GM19463 (cell line): ENCODE data around the gene SPA17.

Source experiments
- ATAC-seq: cut with Tn5 transposase; IDR thresholded peaks from one replicate; pipeline ENCODE4 v1.9.1; 2021; ENCODE audit warnings: mild to moderate bottlenecking, moderate library complexity; ENCODE audit not compliant: unreplicated experiment

SPA17 gene

GRCh38 chr11:124661553-124661952, 12.2 kb upstream of the SPA17 start:
- ATAC-seq, result no peak

- ATAC-seq, result no peak
Observed at GRCh38 chr11:124662106-124662505, 11.6 kb upstream of the SPA17 start.

- no peak for ATAC-seq
Observed at GRCh38 chr11:124663861-124664260, 9.8 kb upstream of the SPA17 start.

GRCh38 chr11:124667601-124668000, 6.1 kb upstream of the SPA17 start:
- ATAC-seq, result no peak

DNA sequence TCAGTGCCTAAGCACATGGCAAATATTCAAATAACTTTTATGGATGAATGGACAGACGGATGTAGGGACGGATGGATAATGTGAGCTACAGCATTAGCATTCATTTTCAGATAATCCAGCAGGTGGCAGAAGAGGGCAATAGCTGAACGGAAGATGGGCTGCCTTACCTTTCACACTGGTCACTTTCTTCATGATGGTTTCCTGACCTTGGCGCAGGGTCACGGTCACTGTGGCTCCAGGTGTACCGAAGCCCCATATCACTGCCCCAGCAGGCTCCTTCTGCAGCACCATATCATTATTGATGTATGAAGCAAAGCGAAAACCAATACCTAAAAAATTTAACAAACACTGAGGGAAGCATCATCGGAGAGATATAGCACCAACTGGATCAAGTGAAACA, 4.5 kb upstream of the SPA17 start:
- ATAC-seq, result peak; percentile 37

- ATAC-seq, result no peak
Observed at GRCh38 chr11:124670732-124671131, 3.0 kb upstream of the SPA17 start.

DNA sequence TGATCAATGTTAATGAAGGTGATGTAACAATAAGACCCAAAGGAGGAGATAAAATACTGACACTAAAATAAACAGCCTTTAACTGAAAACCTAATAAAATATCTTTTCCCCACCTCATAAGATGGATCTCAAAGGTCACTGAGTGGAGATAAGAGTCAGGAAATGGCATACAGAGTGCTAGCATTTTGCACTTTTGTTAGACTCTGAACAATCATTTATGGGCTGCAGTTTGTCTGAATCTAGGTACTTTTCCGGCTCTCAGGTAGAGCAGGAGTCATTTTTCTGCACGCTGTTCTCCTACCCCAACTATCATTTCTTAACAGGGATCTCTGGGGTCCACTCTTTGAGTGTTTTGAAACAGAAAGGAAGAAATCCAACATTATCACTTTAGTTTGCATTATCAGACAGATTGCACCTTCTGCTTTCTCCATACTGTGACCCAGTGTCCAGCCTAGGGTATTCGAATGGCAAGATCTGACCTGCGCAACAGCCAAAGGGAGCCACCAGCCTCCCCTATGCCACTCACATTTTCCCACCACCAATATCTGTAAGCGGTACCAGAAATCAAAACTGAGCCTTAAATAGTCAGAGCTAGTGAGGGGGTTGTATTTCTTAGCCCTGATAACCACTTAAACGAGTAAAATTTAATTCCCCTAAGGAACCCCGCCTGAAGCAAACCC, 1.0 kb upstream of the SPA17 start:
- no peak for ATAC-seq

- no peak for ATAC-seq
Observed at GRCh38 chr11:124674168-124674517, 439 bp downstream of the SPA17 start.

DNA sequence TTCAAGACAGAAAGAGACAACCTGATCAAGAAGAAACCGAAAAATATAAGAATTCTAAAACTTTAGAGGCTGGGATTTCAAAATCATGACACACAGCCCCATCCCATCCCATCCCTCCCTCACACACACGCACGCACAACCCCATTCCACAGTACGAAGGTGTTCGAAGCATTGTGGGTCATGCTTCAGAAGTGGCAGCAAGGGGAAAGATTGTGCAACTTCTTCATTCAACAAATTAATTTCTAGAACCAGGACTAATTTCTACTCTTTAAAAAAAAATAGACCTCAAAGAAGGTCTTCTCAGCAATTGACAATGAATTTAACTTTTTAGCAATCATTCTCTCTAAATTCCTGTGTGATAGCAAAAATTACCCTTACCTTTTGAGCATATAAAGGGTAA, 867 bp downstream of the SPA17 start:
- ATAC-seq, result no peak

- ATAC-seq, result no peak
Observed at GRCh38 chr11:124676386-124676785, 2.7 kb downstream of the SPA17 start.

GRCh38 chr11:124678416-124678815, 4.7 kb downstream of the SPA17 start:
- no peak for ATAC-seq

- ATAC-seq, result no peak
Observed at GRCh38 chr11:124681421-124681820, 7.7 kb downstream of the SPA17 start.

DNA sequence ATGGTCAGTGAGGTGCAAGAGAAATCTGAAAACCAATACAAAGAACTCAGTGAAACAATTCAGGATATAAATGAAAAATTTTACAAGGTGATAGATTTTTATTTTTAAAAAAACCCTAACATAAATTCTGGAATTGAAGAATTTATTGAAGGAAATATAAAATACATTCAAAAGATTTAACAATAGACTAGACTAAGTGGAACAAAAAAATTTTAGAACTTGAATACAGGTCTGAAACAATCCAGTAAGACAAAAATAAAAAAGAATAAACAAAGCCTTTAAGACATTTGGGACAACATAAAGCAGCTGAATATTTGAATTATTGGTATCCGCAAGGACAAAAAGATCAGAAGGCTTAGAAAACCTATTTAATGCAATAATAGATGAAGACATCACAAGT, 8.7 kb downstream of the SPA17 start:
- no peak for ATAC-seq

GRCh38 chr11:124693142-124693541, 19.4 kb downstream of the SPA17 start:
- ATAC-seq, result no peak

- ATAC-seq, result no peak
Observed at GRCh38 chr11:124699547-124699946, 25.8 kb downstream of the SPA17 start.

GRCh38 chr11:124700028-124700427, 26.3 kb downstream of the SPA17 start:
- ATAC-seq, result no peak

DNA sequence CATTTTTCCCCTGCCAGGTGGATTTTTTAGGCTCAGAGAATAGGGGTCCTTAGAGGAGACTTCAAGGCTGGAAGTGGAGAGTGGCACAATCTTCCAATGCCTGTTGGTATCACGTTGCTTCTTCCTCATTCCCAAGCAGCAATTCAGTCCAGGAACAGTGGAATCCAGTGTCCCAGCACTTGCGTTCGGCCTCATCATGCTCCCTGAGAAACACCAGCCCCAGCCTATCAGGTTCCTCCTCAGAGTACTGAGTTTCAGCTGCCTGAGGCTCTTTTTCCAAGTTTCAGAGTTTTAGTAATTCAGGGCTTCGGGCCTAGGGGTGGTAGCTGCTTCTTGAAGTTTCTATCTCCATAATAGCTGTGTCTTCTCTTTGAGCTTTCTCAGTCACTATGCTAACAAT, 34.1 kb downstream of the SPA17 start:
- ATAC-seq, result no peak

GRCh38 chr11:124712392-124712791, 38.7 kb downstream of the SPA17 start:
- ATAC-seq, result no peak

- no peak for ATAC-seq
Observed at GRCh38 chr11:124716591-124716990, 42.9 kb downstream of the SPA17 start.

DNA sequence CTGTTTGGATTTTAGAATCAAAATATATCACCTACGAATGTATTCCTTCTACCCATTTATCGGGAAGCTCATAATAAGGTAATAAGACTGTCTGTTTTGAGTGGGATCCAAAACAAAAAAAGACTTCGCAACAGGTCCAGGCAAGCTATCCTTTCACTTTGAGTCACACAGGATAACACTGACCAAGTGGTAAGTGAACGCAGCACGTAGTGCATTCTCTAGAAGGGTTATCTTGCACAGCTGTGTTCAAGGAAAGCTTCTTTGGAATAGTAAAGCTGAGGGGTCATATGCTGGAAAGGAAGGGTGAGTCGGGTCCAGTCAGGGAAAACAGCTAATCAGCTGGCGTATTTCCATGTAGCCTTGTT, 43.7 kb downstream of the SPA17 start:
- ATAC-seq, result peak; percentile 74

DNA sequence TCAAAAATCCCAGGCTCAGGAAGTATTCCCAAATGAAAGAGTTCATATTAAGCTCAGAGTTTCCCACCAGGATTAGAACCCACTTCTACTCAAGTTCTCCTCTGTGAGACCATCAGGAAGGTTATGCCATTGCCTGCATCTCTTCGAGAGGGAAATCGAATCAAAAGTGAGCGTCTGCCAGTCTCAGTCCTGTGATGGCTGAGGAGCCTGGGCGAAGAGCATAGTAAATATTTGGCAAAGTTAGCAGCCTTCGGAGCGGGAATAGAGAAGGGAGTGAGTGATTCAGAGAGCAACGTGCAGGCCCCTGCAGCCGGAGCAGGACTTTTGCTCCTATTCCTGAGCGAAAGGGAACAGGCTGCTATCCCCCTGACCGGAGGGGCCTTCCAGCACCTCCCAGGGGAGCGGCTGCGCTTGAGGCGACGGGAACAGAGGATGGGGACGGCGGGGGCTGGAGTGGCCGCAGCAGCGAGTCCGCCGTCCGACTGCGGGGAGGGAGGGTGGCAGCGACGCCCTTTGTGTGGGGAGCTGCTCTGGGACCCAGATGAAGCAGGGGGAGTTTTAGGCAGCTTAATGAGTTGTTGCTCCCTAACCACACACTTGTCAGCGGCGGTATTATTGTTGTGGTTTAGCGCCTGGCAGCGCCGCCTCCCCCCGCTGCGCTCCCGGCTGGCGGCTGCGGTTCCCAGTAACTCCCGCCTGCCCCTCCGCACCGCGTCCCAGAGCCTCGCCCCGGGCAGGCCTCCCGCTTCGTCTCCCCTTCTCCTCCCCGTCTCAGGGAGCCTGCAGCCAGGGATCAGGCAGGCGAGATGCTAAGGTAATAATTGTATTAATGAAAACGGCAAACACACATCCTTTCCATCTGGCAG, 44.3 kb downstream of the SPA17 start:
- ATAC-seq, result peak; percentile 48

- ATAC-seq, result no peak
Observed at GRCh38 chr11:124718801-124719200, 45.1 kb downstream of the SPA17 start.

- ATAC-seq, result no peak
Observed at GRCh38 chr11:124719534-124719933, 45.8 kb downstream of the SPA17 start.
